HepG2 (cell line): ENCODE data around the gene SIAE. TPM values are rescaled to one million over a fixed set of nuclear protein-coding genes. Genes with fewer than 3 reads are reported as not detected.

Experiments used
- polyA plus RNA-seq, 8 experiments: library from polyadenylated mRNA; depleted of rRNA in 3 of 8; stranded (reverse) in 7 of 8; unstranded in 1 of 8; fragments of >200 nt; fragmentation: Illumina TruSeq in 4 of 8; extraction: Trizol in 4 of 8; gene quantifications; 2 replicates each; pipeline versions ENCODE4 v1.2.1 to v1.2.3, GENCODE V29; 2011 to 2016; ENCODE audit warnings: low read depth in 4 of 8, missing spikeins in 1 of 8, mixed read lengths in 1 of 8; ENCODE audit not compliant: insufficient read depth in 1 of 8
- small RNA-seq, 3 experiments: library from RNA; depleted of rRNA; stranded (forward); fragments of <200 nt; gene quantifications; one replicate each; pipeline ENCODE3, GENCODE V24; 2012; ENCODE audit warnings: low read depth in 2 of 3, low replicate concordance in 1 of 3; ENCODE audit not compliant: insufficient read length in 3 of 3, insufficient read depth in 2 of 3
- total RNA-seq, 5 experiments: library from RNA; depleted of rRNA; stranded (reverse); fragments of >200 nt; fragmentation: Illumina TruSeq; extraction: Trizol; gene quantifications; 2 replicates each; pipeline ENCODE4 v1.2.3, GENCODE V29; 2016; ENCODE audit warnings: low read depth in 1 of 5

The SIAE gene
- total and polyA plus RNA-seq, 2 of the 13 experiments (the other 11 are each of a cell fraction or from before 2014, with no cell fraction given): 7.0 to 22.4 TPM

Small RNAs within 50 kb of the gene (small RNA-seq; reads per million reads assigned to genes)
- gene RNA5SP352: 0 reads per million in 3 experiments

Other genes with a start within 250 kb of the SIAE start
- gene OR8B4, start 248.9 kb downstream of the SIAE start, total RNA-seq (2016; rRNA removed; fragmentation: Illumina TruSeq; extraction: Trizol): not detected in 2 replicates
- gene OR8B4, start 248.9 kb downstream of the SIAE start, polyA plus RNA-seq (2011; rRNA removed): not detected in 2 replicates
- not detected in 2 replicates for gene OR8B8, start 228.0 kb downstream of the SIAE start, total RNA-seq (2016; rRNA removed; fragmentation: Illumina TruSeq; extraction: Trizol)
- gene OR8B8, start 228.0 kb downstream of the SIAE start, polyA plus RNA-seq (2011; rRNA removed): not detected in 2 replicates
- not detected in 2 replicates for gene OR8B12, start 130.1 kb downstream of the SIAE start, total RNA-seq (2016; rRNA removed; fragmentation: Illumina TruSeq; extraction: Trizol)
- not detected in 2 replicates for gene OR8B12, start 130.1 kb downstream of the SIAE start, polyA plus RNA-seq (2011; rRNA removed)
- gene OR8A1, start 103.7 kb downstream of the SIAE start, total RNA-seq (2016; rRNA removed; fragmentation: Illumina TruSeq; extraction: Trizol): not detected in 2 replicates
- gene OR8A1, start 103.7 kb downstream of the SIAE start, polyA plus RNA-seq (2011; rRNA removed): not detected in 2 replicates
- not detected in 2 replicates for gene PANX3, start 62.3 kb downstream of the SIAE start, total RNA-seq (2016; rRNA removed; fragmentation: Illumina TruSeq; extraction: Trizol)
- gene PANX3, start 62.3 kb downstream of the SIAE start, polyA plus RNA-seq (2011; rRNA removed): not detected in 2 replicates
- gene TBRG1, start 50.9 kb downstream of the SIAE start, total RNA-seq (2016; rRNA removed; fragmentation: Illumina TruSeq; extraction: Trizol): 20.3 and 21.7 TPM in 2 replicates
- 25.6 and 28.9 TPM in 2 replicates for gene TBRG1, start 50.9 kb downstream of the SIAE start, polyA plus RNA-seq (2011; rRNA removed)
- 8.4 and 12.7 TPM in 2 replicates for gene SPA17, start 165 bp upstream of the SIAE start, total RNA-seq (2016; rRNA removed; fragmentation: Illumina TruSeq; extraction: Trizol)
- 2.9 and 4.4 TPM in 2 replicates for gene SPA17, start 165 bp upstream of the SIAE start, polyA plus RNA-seq (2011; rRNA removed)
- 0.18 TPM in 1 of 2 replicates, not detected in the other for gene NRGN, start 66.2 kb upstream of the SIAE start, total RNA-seq (2016; rRNA removed; fragmentation: Illumina TruSeq; extraction: Trizol)
- 0.12 and 0.22 TPM in 2 replicates for gene NRGN, start 66.2 kb upstream of the SIAE start, polyA plus RNA-seq (2011; rRNA removed)
- 0.46 and 0.80 TPM in 2 replicates for gene VSIG2, start 78.5 kb upstream of the SIAE start, total RNA-seq (2016; rRNA removed; fragmentation: Illumina TruSeq; extraction: Trizol)
- 2.7 and 3.5 TPM in 2 replicates for gene VSIG2, start 78.5 kb upstream of the SIAE start, polyA plus RNA-seq (2011; rRNA removed)
- gene ESAM, start 88.6 kb upstream of the SIAE start, total RNA-seq (2016; rRNA removed; fragmentation: Illumina TruSeq; extraction: Trizol): 0.48 and 1.2 TPM in 2 replicates
- gene ESAM, start 88.6 kb upstream of the SIAE start, polyA plus RNA-seq (2011; rRNA removed): 6.3 and 6.8 TPM in 2 replicates
- gene MSANTD2, start 126.7 kb upstream of the SIAE start, total RNA-seq (2016; rRNA removed; fragmentation: Illumina TruSeq; extraction: Trizol): 6.8 and 10.1 TPM in 2 replicates
- 7.5 and 8.7 TPM in 2 replicates for gene MSANTD2, start 126.7 kb upstream of the SIAE start, polyA plus RNA-seq (2011; rRNA removed)
- 0.07 TPM in 1 of 2 replicates, not detected in the other for gene ROBO3, start 191.7 kb upstream of the SIAE start, total RNA-seq (2016; rRNA removed; fragmentation: Illumina TruSeq; extraction: Trizol)
- gene ROBO3, start 191.7 kb upstream of the SIAE start, polyA plus RNA-seq (2011; rRNA removed): 2.2 and 2.4 TPM in 2 replicates
- 0.07 TPM in 1 of 2 replicates, not detected in the other for gene ROBO4, start 224.1 kb upstream of the SIAE start, total RNA-seq (2016; rRNA removed; fragmentation: Illumina TruSeq; extraction: Trizol)
- 0.47 and 1.1 TPM in 2 replicates for gene ROBO4, start 224.1 kb upstream of the SIAE start, polyA plus RNA-seq (2011; rRNA removed)
- gene HEPN1, start 245.5 kb upstream of the SIAE start, total RNA-seq (2016; rRNA removed; fragmentation: Illumina TruSeq; extraction: Trizol): not detected in 2 replicates
- not detected in 2 replicates for gene HEPN1, start 245.5 kb upstream of the SIAE start, polyA plus RNA-seq (2011; rRNA removed)